Smooth muscle cell (in vitro differentiated cells): Measurements from ENCODE around the gene ADORA1. TPM values are rescaled to one million over a fixed set of nuclear protein-coding genes. Genes with fewer than 3 reads are reported as not detected.
A peak's percentile ranks its signal among the peaks of the same experiment; 100 is the strongest.

ENCODE experiments used
- DNase-seq: peaks from one replicate; lab custom pipeline; 2025; ENCODE audit not compliant: unreplicated experiment; lab: John Stamatoyannopoulos, UW
- H2AFZ ChIP-seq: fragments of 200-600 bp; sonication (generic); 2 replicates; pipeline ENCODE4 v1.6.0; 2016; ENCODE audit warnings: antibody characterized with exemption, low read depth, mild to moderate bottlenecking
- H3F3A ChIP-seq: fragments of 200-600 bp; sonication (generic); 2 replicates; pipeline ENCODE4 v1.6.0; 2017; ENCODE audit warnings: antibody characterized with exemption, low read depth
- H3K27ac ChIP-seq: fragments of 200-600 bp; sonication (generic); 2 replicates; pipeline ENCODE4 v1.5.1; 2016; ENCODE audit warnings: low read depth, mild to moderate bottlenecking
- H3K27me3 ChIP-seq: fragments of 200-600 bp; sonication (generic); 2 replicates; pipeline ENCODE4 v1.6.1; 2016; ENCODE audit warnings: low read depth, mild to moderate bottlenecking
- H3K36me3 ChIP-seq: fragments of 200-600 bp; sonication (generic); 2 replicates; pipeline ENCODE4 v1.5.1; 2016; ENCODE audit warnings: low read depth
- H3K4me1 ChIP-seq: fragments of 200-600 bp; sonication (generic); 2 replicates; pipeline ENCODE4 v1.5.1; 2016; ENCODE audit warnings: low read depth
- H3K4me2 ChIP-seq: fragments of 200-600 bp; sonication (generic); 2 replicates; pipeline ENCODE4 v1.6.0; 2016; ENCODE audit warnings: mild to moderate bottlenecking
- H3K4me3 ChIP-seq: fragments of 200-600 bp; sonication (generic); 2 replicates; pipeline ENCODE4 v1.5.1; 2016; ENCODE audit warnings: mild to moderate bottlenecking
- H3K79me2 ChIP-seq: fragments of 200-600 bp; sonication (generic); 2 replicates; pipeline ENCODE4 v1.6.0; 2016; ENCODE audit warnings: low read depth, mild to moderate bottlenecking
- H3K9ac ChIP-seq: fragments of 200-600 bp; sonication (generic); 2 replicates; pipeline ENCODE4 v1.6.0; 2016; ENCODE audit warnings: low read depth
- H3K9me3 ChIP-seq: fragments of 200-600 bp; sonication (generic); replicated peaks from 2 replicates; pipeline ENCODE4 v1.5.1; 2016; ENCODE audit warnings: low read depth
- H4K20me1 ChIP-seq: fragments of 200-600 bp; sonication (generic); 2 replicates; pipeline ENCODE4 v1.6.0; 2016; ENCODE audit warnings: low read depth
- WGBS: methylation state at CpG from one replicate; pipeline ENCODE4 v1.1.7; 2016; ENCODE audit warnings: low lambda C conversion rate; 5-methylcytosine and 5-hydroxymethylcytosine counted together
- polyA plus RNA-seq: library from polyadenylated mRNA; unstranded; fragments of >200 nt; fragmentation: Nextera tagmentation; extraction: Ambion mirVana; gene quantifications from 2 replicates; pipeline ENCODE4 v1.2.1, GENCODE V29; 2016
- total RNA-seq: library from RNA; depleted of rRNA; stranded (reverse); fragments of >200 nt; gene quantifications from 2 replicates; pipeline ENCODE4 v1.2.3, GENCODE V29; 2014
- TF ChIP-seq, protein P1 (sequence below): fragments of 200-600 bp; sonication (generic); IDR thresholded peaks from 2 replicates; pipeline ENCODE4 v1.5.1; 2017; ENCODE audit warnings: borderline replicate concordance, mild to moderate bottlenecking, antibody characterized with exemption; ENCODE audit not compliant: insufficient read depth, poor library complexity, severe bottlenecking

The ADORA1 gene
- total and polyA plus RNA-seq, 2 experiments from 2014 or later: 16.0 to 18.0 TPM

DNA sequence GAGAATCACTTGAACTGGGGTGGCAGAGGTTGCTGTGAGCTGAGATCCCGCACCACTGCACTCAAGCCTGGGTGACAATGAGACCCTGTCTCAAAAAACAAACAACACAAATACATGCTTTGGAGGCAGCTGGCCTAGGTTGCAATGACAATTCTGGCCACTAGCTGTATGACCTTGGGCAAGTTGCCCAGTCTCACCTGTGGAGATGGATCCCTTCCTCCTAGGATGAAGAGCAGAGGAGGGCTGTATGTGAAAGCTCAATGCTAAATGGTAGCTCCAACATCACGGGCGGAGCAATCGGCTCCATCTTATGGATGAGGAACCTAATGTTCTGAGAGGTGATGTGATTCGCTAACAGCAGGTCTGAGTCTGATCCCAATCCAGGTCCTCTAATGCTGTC, 20.6 kb downstream of the ADORA1 start:
- H3K79me2 ChIP-seq: peaks cover 10% of the 10 kb centered on the region
- H3K4me2 ChIP-seq: no peak overlapping the region
- DNase-seq: no peak
- TF ChIP-seq, protein P1, sequence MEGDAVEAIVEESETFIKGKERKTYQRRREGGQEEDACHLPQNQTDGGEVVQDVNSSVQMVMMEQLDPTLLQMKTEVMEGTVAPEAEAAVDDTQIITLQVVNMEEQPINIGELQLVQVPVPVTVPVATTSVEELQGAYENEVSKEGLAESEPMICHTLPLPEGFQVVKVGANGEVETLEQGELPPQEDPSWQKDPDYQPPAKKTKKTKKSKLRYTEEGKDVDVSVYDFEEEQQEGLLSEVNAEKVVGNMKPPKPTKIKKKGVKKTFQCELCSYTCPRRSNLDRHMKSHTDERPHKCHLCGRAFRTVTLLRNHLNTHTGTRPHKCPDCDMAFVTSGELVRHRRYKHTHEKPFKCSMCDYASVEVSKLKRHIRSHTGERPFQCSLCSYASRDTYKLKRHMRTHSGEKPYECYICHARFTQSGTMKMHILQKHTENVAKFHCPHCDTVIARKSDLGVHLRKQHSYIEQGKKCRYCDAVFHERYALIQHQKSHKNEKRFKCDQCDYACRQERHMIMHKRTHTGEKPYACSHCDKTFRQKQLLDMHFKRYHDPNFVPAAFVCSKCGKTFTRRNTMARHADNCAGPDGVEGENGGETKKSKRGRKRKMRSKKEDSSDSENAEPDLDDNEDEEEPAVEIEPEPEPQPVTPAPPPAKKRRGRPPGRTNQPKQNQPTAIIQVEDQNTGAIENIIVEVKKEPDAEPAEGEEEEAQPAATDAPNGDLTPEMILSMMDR: peak; percentile 27
- no peaks in the 10 kb centered on the region for H4K20me1 ChIP-seq
- no peaks in the 10 kb centered on the region for H3K36me3 ChIP-seq
- 96% methylated on average over 5 of the region's 5 CpGs for WGBS
- peaks cover 26% of the 10 kb centered on the region for H3K4me1 ChIP-seq
- no peak overlapping the region for H3K9ac ChIP-seq
- no peak overlapping the region for H3K4me3 ChIP-seq
- no peak overlapping the region for H3K27ac ChIP-seq
- peaks cover 6% of the 10 kb centered on the region for H3F3A ChIP-seq
- no peaks in the 10 kb centered on the region for H3K9me3 ChIP-seq
- H3K27me3 ChIP-seq: no peaks in the 10 kb centered on the region
- H2AFZ ChIP-seq: no peak overlapping the region

DNA sequence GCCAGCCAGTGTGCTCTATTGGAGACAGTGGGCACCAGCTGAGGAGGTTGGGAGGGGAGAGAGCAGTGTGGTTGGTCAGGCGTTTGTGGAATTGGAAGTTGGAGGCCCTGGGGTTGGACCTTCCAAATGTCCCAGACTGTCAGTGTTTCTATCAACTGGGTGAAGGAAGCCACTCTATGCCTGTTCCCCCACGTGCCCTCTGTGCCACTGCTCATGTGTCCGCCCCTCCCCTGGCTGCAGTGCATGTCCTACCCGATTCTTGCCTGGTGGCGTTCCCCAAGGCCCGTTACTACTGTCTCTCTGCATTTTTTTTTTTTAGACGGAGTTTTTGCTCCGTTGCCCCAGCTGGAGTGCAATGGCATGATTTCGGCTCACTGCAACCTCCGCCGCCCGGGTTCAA, 21.1 kb downstream of the ADORA1 start:
- no peak overlapping the region for H3K27ac ChIP-seq
- no peak for DNase-seq
- H3K9ac ChIP-seq: no peak overlapping the region
- no peaks in the 10 kb centered on the region for H3K27me3 ChIP-seq
- H4K20me1 ChIP-seq: no peaks in the 10 kb centered on the region
- H3K4me3 ChIP-seq: no peak overlapping the region
- TF ChIP-seq, protein P1: no peak
- H3K36me3 ChIP-seq: no peaks in the 10 kb centered on the region
- peaks cover 31% of the 10 kb centered on the region for H3K4me1 ChIP-seq
- H3K4me2 ChIP-seq: no peak overlapping the region
- H3K79me2 ChIP-seq: peaks cover 10% of the 10 kb centered on the region
- H3K9me3 ChIP-seq: no peaks in the 10 kb centered on the region
- 89% methylated on average over 12 of the region's 12 CpGs for WGBS
- H2AFZ ChIP-seq: no peak overlapping the region
- H3F3A ChIP-seq: peaks cover 11% of the 10 kb centered on the region

DNA sequence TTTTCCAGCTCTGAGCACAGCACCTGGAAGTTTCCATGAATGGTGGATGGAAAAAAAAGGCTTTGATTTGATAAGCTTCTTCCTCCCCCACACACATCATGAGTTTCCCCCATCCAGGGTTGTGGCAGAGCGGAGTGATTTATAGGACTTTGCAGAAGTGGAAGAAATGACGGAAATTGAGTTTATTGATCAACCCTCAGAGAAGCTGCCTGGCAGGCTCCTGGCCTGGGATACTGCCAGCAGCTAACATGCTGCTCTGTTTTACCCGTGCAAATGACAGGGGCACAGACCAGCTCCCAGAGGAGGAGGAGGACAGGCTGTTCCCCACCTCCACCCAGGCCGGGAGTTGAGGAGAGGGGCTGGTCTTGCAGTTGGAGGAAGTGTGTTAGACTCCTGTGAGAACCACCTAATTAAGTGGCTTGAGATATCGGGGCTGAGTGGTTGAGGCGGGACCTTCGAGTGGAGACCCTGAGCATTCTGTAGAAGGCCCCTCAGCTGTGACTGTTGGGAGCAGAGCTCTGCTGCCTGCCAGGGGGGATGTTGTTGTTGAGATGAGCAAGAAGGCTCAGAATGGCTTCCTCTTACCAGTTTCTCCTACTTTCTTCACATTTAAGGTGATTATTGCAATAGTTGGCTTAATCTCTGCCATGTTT, 21.8 kb downstream of the ADORA1 start:
- no peak overlapping the region for H3K27ac ChIP-seq
- no peak for DNase-seq
- peaks cover 12% of the 10 kb centered on the region for H3F3A ChIP-seq
- no peaks in the 10 kb centered on the region for H3K27me3 ChIP-seq
- H3K79me2 ChIP-seq: peaks cover 10% of the 10 kb centered on the region
- 51% methylated on average over 7 of the region's 7 CpGs for WGBS
- no peak overlapping the region for H3K4me3 ChIP-seq
- H2AFZ ChIP-seq: no peak overlapping the region
- H3K4me2 ChIP-seq: no peak overlapping the region
- TF ChIP-seq, protein P1: no peak
- H3K36me3 ChIP-seq: no peaks in the 10 kb centered on the region
- H4K20me1 ChIP-seq: no peaks in the 10 kb centered on the region
- H3K4me1 ChIP-seq: peaks cover 37% of the 10 kb centered on the region
- H3K9me3 ChIP-seq: no peaks in the 10 kb centered on the region
- H3K9ac ChIP-seq: no peak overlapping the region
